GM21447 (cell line): Measurements from ENCODE around the gene NFE2L2.
A peak's percentile ranks its signal among the peaks of the same experiment; 100 is the strongest.
"Not testable (repeated sequence)": the region's sequence is repeated elsewhere in the genome, so short reads cannot be mapped to it uniquely, and the experiment has no call there.

ENCODE experiments used
- ATAC-seq: cut with Tn5 transposase; IDR thresholded peaks from one replicate; pipeline ENCODE4 v1.9.1; 2021; ENCODE audit not compliant: unreplicated experiment

NFE2L2 gene

GRCh38 chr2:177281400-177282180, 17.1 kb upstream of the NFE2L2 start:
- peak; percentile 78 for ATAC-seq

GRCh38 chr2:177279847-177280246, 15.3 kb upstream of the NFE2L2 start:
- ATAC-seq = no peak

GRCh38 chr2:177275743-177276055, 11.2 kb upstream of the NFE2L2 start:
- no peak for ATAC-seq

GRCh38 chr2:177275040-177275742, 10.7 kb upstream of the NFE2L2 start:
- no peak for ATAC-seq

- ATAC-seq = no peak
Measured at GRCh38 chr2:177273408-177273807, 8.9 kb upstream of the NFE2L2 start.

GRCh38 chr2:177272765-177273164, 8.2 kb upstream of the NFE2L2 start:
- ATAC-seq = no peak

GRCh38 chr2:177271981-177272666, 7.6 kb upstream of the NFE2L2 start:
- ATAC-seq = peak; percentile 54

- ATAC-seq = no peak
Measured at GRCh38 chr2:177270531-177270930, 6.0 kb upstream of the NFE2L2 start.

- no peak for ATAC-seq
Measured at GRCh38 chr2:177268901-177269300, 4.4 kb upstream of the NFE2L2 start.

- no peak for ATAC-seq
Measured at GRCh38 chr2:177268187-177268871, 3.8 kb upstream of the NFE2L2 start.

- ATAC-seq = not testable (repeated sequence)
Measured at GRCh38 chr2:177266955-177267354, 2.4 kb upstream of the NFE2L2 start.

GRCh38 chr2:177265824-177266817, 1.6 kb upstream of the NFE2L2 start:
- ATAC-seq = no peak

- peak; percentile 11 for ATAC-seq
Measured at GRCh38 chr2:177264209-177264692, 276 bp downstream of the NFE2L2 start.

GRCh38 chr2:177263451-177264208, 897 bp downstream of the NFE2L2 start:
- ATAC-seq = peak; percentile 44

GRCh38 chr2:177262958-177263450, 1.5 kb downstream of the NFE2L2 start:
- no peak for ATAC-seq

- ATAC-seq = no peak
Measured at GRCh38 chr2:177262092-177262491, 2.4 kb downstream of the NFE2L2 start.

- ATAC-seq = no peak
Measured at GRCh38 chr2:177261116-177262060, 3.1 kb downstream of the NFE2L2 start.

- no peak for ATAC-seq
Measured at GRCh38 chr2:177260379-177260778, 4.1 kb downstream of the NFE2L2 start.
